GM04504 (cell line): ENCODE results near the gene DUSP28.

ENCODE experiments used
- DNase-seq: peaks from one replicate; pipeline ENCODE4 v3.0.0-alpha.2; 2012; ENCODE audit warnings: low read depth

DUSP28 gene

GRCh38 chr2:240586919-240587800 lies 27.0 kb downstream of the DUSP28 start:
- DNase-seq: no peak

DNA sequence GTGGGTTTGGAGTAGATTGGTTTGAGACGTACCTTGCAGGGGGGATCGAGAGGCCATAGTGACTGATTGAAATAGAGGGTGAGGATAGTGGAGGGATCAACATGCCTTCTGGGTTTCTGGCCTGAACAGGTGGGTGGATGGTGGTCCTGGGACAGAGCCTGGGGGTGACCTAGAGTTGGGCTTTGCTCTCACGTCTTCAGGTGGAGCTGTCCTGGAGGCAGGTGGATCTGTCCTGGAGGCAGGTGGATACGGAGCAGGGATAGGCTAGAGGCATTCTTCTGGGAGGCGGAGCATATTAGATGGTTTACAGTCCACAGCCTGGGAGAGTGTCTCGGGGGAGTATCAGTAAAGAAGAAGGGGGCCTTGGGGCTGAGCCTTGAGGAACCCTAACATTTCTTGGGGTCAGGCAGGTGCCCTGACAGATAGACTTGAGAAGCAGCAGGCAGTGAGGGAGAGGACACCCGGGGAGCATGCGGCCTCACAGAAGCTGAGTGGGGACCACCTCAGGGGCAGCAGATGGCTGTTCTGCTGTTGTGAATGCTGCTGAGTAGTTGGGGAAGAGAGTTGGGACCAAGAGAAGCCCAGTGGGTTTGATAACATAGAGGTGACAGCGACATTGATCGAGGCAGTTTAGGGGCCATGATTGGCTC lies 28.0 kb downstream of the DUSP28 start:
- DNase-seq: no peak

- no peak for DNase-seq
Observed at GRCh38 chr2:240588669-240589068, 28.5 kb downstream of the DUSP28 start.

GRCh38 chr2:240589375-240589774 lies 29.2 kb downstream of the DUSP28 start:
- DNase-seq: no peak

GRCh38 chr2:240589850-240590525 lies 29.8 kb downstream of the DUSP28 start:
- no peak for DNase-seq

DNA sequence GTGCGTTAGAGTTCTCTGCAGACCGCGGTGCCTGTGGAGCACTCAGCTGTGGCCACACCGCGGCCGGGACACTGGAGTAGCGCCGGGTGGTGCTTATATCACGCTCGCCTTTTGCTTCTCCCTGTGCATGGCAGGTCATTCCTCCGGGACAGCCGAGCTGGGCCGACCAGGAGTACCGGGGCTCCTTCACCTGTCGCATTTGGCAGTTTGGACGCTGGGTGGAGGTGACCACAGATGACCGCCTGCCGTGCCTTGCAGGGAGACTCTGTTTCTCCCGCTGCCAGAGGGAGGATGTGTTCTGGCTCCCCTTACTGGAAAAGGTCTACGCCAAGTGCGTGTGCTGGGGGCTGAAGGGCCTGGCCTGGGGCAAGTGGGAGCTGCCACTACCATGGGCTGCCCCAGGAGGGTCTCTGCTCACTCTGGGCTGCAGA lies 30.5 kb downstream of the DUSP28 start:
- no peak for DNase-seq

GRCh38 chr2:240591226-240591625 lies 31.1 kb downstream of the DUSP28 start:
- DNase-seq: no peak

DNA sequence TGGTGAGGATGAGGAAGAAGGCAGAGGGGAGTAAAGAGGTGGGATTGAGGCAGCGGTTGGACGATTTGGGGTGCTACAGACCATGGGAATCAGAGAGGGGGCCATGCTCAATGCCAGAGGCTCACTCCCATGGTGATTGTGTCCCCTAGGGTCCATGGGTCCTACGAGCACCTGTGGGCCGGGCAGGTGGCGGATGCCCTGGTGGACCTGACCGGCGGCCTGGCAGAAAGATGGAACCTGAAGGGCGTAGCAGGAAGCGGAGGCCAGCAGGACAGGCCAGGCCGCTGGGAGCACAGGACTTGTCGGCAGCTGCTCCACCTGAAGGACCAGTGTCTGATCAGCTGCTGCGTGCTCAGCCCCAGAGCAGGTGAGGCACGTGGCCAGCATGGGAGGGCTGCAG lies 31.6 kb downstream of the DUSP28 start:
- no peak for DNase-seq

DNA sequence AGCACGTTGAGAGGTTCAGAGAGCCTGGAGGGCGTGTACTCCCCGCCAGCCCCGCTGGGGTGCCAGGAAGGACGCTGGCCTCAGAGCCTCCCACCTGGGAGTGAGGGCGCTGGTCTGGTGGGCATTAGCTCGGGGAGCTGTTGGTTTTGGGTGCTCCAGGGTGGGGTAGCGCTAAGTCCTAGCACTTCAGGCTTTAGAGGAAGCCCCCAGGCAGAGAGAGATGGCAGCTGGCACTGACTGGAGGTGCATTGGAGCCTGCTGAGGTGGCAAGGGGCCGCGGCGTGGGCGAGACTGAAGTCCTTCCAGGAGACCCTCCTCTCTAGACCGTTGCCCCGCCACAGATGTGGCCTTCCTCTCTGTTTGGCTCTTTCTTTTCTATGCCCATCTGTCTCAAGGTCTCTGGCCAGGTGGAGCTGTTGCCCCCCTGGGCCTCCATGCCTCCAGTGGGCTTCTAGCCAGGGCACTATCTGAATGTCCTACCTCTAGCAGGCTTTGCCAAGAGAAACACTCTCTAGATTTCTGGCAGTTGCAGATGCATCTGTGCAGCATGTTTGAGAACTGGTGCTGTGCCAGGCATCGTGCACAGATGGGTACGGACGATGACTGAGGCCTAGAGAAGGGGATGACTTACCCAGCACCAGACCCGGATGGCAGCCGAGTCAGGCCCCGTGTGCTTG lies 33.0 kb downstream of the DUSP28 start:
- DNase-seq: no peak

DNA sequence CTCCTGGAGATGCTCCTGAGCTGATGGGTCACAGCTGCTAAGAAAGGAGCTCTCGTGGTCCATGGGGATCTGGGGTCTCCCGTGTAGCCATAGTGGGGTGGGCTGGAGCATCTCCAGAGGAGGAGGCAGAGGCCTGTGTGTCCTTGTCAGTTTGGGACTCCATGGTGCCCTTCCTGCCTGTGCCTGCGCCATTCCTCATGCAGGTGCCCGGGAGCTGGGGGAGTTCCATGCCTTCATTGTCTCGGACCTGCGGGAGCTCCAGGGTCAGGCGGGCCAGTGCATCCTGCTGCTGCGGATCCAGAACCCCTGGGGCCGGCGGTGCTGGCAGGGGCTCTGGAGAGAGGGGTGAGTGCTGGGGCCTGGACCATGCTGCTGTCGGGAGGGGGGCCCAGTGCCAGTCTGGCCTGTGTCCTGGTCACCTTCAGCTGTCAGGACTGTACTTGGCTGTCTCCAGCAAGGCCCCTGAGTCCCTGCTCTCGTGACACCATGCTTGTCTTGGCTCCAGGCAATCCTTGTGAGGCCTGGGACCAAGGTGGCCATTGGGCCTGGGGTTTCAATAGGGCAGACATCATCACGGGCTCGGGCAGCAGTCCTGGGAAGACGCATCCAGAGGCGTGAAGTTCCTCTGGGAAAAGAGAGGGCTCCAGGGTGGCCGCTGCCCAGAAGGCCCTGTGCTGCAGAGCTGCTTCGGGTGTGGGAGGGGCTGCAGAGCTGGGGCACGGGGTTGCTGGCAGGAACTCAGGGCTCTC lies 33.7 kb downstream of the DUSP28 start:
- DNase-seq: no peak

DNA sequence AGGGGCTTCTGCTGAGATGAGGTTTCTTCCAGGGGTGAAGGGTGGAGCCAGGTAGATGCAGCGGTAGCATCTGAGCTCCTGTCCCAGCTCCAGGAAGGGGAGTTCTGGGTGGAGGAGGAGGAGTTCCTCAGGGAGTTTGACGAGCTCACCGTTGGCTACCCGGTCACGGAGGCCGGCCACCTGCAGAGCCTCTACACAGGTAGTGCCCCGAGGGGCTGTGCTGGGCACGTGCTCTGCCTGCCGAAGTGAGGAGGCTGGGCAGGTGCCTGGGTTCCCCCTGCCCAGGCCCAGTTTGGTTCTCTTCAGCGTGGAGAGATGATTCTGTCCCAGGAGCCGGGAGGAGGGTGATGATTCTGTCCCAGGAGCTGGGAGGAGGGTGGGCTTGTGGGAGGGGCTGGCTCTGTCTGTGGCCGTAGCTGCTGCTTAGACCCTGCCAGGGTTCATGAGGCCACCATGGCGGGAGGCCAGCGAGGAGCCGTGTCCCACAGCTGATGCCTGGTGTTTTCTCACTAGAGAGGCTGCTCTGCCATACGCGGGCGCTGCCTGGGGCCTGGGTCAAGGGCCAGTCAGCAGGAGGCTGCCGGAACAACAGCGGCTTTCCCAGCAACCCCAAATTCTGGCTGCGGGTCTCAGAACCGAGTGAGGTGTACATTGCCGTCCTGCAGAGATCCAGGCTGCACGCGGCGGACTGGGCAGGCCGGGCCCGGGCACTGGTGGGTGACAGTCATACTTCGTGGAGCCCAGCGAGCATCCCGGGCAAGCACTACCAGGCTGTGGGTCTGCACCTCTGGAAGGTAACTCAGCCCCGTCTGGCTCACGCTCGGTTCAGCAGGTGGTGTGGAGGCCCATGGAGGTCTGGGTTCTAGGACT lies 34.6 kb downstream of the DUSP28 start:
- DNase-seq: no peak

DNA sequence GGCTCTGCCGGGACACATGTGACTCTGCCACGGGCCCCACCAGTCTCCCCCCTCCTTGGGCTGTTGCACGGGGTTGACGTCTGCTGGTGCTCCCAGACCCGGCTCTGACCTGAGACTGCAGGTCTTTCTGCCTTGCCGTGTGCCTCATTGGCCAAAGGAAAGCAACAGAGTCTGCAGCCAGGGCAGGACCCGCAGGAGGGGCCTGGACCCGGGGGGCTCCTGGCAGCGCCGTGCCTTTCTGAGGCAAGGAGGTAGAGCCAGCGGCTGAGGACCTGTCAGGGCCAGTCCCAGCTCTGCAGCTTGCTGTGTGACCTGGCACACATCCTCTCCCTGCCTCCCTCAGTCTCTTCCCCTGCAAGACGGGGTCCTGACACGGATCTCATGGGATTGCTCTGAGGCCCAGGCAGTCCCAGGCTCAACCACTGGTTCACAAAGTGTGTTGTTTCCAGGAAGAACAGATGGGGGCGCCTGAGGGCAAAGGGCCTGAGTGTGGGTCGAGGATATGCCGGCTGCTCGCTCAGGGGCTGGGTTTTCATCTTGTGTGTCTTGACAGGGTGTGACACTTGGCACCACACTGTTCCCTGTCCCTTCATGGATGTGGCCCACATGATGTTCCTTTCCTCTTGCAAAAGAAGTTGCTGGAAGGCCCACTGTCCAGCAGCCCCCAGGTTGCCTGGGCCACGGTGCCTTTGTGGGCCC lies 35.4 kb downstream of the DUSP28 start:
- DNase-seq: no peak

DNA sequence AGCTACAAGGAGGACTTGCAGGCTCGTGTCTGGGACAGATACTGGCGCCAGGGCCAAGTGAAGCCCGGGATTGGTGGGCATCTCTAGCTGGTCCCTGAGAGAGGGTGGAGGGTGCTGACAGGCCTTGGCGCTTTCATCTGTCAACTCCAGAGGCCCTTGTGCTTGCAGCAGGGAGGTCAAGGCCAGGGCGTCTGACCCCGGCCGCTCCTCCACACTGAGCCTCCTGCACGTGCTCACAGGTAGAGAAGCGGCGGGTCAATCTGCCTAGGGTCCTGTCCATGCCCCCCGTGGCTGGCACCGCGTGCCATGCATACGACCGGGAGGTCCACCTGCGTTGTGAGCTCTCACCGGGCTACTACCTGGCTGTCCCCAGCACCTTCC lies 35.9 kb downstream of the DUSP28 start:
- no peak for DNase-seq

DNA sequence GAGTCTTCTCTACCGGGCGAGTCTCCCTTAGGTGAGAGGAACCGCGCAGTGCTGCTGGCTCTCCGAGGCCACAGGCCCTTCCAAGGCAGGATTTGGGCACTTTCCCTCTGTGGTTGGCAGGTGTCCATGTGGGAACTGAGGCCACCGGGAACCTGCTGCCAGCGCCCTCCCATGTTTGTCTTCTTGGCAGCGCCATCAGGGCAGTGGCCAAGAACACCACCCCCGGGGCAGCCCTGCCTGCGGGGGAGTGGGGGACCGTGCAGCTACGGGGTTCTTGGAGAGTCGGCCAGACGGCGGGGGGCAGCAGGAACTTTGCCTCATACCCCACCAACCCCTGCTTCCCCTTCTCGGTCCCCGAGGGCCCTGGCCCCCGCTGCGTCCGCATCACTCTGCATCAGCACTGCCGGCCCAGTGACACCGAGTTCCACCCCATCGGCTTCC lies 36.4 kb downstream of the DUSP28 start:
- no peak for DNase-seq

DNA sequence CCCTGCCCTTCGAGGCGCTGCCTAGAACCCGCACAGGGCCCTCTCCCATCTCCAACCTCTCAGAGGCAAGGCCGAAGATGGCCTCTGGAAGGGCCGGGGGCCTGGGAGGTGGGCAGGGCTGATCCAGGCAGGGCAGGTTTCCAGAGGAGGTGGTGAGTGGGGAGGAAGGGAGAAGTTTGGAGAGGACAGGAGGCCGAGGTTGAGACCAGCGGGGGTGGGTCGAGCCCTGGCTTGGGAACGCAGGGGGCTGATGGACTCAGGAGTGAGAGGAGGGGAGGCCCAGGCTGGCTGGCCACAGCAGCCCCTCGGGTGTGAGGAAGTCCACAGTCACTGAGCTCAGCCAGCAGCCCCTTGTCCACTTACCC lies 36.9 kb downstream of the DUSP28 start:
- DNase-seq: no peak

DNA sequence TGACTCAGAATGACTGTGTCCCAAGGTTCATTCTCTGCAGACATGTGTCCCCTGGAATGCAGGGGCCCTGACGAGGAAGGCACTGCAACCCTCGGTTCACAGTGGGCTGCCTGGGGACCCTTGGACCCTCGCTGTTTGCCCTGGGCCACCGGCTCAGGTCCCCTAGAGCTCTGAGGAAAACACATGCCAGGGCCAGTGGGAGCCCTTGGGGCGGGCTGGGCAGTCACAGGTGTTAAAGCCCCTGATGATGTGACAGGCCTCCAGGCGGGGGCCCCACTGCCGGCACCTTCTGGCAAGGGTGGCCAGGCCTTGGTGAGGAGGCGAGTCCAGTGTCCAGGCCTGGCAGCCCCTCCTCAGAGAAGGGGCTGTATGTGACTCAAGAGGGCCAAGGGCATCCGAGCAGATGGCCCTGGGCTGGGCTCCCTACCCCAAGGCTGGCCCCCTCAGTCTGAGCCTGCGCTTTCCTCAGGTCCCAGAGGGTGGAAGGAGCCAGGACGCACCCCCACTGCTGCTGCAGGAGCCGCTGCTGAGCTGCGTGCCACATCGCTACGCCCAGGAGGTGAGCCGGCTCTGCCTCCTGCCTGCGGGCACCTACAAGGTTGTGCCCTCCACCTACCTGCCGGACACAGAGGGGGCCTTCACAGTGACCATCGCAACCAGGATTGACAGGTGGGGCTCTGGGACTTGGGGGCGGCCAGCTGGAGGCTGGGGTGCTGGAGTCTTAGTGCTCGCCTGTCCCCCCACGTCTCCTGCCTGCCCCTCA lies 37.4 kb downstream of the DUSP28 start:
- no peak for DNase-seq

DNA sequence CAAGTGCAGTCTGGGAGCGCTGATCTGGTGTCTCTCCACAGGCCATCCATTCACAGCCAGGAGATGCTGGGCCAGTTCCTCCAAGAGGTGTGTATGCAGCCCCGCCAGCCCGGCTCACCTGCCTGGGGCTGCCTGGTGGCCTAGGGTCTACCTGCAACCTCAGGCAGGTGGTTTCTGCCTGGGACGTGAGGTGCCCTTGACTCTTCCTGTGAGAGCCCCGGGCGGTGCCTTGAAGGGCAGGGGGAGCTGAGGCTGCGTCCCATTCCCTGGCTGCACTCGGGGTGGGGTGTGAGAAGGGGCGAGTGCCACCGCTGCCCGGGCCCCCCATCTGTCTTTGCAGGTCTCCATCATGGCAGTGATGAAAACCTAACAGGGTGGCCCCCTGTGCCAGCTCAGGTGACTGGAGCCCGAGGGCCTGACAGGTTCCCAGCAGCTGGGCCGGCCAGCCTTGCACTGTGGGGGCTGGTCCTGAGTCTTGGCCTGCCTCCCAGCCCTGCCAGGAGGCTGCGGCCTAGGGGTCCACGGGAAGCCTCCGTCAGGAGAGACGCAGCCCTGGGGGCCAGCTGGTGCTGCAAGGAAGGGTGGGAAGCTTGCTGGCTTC lies 38.3 kb downstream of the DUSP28 start:
- no peak for DNase-seq

GRCh38 chr2:240599141-240599583 lies 39.0 kb downstream of the DUSP28 start:
- no peak for DNase-seq

- no peak for DNase-seq
Observed at GRCh38 chr2:240600451-240600961, 40.3 kb downstream of the DUSP28 start.
